Activated effector memory CD4-positive, alpha-beta T cell treated with Interleukin-2 at 50 U/mL for 16 hours (primary cell): Measurements from ENCODE around the gene LIPE.

ENCODE experiments used
- DNase-seq: peaks from one replicate; pipeline ENCODE4 v3.0.0-alpha.2; 2020

Gene LIPE

DNA sequence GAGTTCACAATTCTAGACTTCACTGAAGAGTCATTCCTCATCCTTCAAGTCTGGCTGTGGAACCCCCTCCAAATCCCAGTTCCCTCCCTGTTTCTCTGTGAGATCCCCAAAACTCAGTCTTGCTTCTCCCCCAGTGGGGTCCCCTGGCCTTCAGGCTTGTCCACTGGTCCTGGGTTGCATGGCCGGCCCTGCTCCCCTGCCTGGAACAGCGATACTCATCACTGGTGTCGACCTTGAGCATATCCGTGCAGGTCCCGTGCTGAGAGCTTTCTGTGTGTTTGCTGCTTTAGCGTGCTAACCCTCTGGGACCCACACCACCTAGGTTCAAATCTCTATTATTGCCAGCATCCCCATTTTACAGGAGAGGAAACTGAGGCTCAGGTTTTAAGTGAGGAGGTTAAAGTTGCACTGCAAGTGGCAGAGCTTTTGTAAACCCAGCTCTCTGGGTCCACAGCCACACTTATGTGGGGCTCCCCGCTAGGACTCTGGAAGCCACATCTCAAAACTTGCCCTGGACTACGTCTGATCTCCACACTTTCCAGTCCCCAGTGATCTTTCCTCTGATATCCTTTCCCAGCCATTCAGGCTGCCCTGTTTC lies 15.5 kb downstream of the LIPE start:
- no peak for DNase-seq

DNA sequence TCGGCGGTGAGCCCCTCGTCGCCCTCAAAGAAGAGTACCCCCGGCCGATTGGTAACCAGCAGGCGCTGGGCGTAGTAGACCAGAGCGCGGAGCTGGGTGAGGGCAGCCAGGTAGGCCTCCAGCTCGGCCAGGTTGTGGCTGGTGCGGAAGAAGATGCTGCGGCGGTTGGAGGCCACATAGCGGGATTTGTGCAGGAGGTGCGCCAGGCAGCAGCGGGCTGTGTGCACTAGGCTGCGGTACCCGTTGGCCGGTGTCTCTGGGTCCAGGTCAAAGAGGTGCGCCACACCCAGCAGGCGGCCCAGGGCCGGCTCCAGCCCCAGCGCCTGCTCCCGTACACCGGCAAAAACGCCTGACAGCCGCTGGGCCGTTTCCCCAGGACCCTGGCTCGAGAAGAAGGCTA lies 16.8 kb downstream of the LIPE start:
- DNase-seq, result no peak

DNA sequence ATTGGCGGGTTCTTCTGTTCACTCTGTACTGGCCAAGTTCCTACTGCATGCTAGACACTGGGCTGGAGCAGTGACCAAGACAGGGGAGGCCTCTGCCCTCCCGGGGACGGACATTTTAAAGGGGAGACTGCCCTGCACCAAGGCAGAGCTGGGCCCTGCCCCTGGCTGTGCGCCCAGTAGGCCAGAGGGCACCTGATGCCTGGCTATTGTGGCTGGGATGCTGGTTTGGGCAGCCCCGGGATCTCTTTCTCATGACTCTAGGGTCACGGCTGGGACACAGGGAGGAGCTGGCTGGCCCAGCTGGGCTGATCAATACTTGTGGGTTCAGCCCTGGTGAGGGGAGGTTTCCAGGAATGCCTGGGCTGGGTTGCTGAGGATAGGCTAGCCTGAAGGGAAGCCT lies 17.7 kb downstream of the LIPE start:
- DNase-seq, result no peak

DNA sequence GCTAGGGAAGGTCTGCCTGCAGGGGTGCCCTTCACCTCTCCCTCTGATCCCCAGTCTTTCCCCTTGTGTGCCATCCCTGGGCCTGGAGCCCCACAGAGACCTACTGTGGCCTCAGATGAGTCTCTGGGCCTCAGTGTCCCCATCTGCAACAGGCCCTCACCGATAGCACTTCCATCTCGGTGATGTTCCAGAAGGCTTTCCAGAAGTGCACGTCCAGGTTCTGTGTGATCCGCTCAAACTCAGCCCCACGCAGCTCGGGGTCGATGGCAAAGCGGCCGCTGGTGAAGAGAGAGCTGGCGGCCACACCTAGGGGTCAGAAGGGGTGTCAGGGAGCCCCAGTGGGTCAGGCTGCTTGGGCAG lies 19.4 kb downstream of the LIPE start:
- DNase-seq, result no peak

DNA sequence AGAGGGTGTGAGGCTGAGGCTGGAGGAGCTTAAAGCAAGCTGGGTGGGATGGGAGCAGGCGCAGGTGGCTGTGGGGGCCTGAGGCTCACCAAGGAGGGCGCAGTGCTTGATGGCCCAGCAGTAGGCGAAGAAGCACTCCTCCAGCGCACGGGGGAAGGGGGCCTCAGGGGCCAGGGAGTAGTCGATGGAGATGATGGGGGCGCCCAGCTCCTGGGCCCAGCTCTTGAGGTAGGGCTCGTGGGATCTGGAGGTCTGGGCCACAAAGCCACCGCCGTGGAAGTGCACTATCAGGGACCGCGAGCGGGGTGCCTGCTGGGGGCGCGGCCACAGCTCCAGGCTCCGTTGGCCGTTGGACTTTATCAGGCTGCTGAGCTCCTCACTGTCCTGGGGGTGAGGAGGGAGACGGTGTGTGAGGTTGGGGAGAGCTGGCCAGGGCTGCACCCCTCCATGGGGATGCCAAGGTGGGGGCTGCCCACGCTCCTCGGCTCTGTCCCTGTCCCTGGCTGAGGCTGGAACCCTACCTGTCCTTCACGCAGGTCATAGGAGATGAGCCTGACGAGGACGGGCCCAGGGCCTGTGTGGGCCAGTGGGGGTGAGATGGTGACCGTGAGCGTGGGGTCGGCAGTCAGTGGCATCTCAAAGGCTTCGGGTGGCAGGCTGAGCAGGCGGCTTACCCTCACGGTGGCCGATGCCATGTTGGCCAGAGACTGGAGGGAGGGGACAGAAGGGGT lies 19.9 kb downstream of the LIPE start:
- no peak for DNase-seq

DNA sequence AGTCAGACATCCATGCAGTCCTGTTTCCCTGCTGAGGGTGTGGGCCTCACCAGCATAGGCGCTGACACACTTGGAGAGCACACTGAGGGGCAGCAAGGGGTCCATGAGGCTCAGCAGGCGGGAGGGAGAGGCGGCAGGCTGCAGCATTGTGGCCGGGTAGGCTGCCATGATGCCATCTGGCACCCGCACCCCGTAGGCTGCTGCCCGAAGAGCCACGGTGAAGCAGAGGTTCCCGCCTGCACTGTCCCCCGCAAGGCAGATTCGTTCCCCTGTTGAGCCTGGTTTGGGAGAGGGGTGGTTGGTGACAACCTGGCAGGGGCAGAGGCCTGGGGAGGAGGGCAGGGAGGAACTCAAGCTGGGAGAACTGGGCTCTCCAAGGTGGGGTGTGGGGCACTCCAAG lies 21.1 kb downstream of the LIPE start:
- no peak for DNase-seq

DNA sequence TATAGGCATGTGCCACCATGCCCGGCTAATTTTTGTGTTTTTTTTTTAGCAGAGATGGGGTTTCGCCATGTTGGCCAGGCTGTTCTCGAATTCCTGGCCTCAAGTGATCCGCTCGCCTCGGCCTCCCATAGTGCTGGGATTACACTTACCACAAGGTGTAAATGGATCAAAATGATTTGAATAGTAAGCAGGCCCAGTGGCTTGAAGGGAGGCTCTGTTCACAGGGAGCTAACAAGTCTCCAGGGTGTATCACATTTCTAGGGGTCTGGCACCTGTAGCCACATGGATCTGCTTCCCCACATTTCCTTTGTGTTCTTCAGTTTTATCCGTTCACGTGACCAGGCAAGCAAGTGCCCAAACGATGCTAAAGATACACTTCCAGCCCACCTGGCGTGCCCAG lies 23.6 kb downstream of the LIPE start:
- no peak for DNase-seq

DNA sequence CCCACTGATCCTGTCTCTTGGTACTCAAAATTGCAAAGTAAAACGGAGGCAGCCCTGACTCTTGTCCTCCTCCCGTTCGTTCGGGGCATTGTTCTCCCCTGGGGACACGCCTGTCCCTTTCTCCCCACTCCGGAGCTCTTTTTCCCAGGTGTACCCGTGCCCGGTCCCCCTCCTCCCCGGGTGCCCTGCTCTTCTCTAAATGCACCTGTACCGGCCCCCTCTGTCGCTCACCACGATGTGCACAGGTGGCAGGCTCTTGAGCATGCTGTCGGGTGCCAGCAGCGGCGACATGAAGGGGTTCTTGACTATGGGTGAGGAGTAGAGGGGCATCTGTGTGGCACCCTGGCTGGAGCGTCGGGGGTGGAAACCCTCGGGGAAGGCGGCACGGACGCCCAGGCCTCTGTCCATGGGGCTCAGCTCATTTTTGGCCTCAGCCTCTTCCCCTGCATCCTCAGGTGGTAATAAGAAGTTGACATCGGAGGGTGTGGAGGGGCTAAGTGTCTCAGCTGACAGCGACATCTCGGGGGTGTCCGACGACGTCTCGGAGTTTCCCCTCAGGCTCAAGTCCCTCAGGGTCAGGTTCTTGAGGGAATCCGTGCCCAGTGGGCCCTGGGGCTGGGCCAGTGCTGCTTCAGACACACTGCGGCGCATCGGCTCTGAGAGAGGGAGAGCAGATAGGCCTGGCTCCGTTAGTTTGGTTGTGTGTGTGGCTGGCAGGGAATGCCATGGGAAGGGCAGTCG lies 24.6 kb downstream of the LIPE start:
- DNase-seq, result no peak

DNA sequence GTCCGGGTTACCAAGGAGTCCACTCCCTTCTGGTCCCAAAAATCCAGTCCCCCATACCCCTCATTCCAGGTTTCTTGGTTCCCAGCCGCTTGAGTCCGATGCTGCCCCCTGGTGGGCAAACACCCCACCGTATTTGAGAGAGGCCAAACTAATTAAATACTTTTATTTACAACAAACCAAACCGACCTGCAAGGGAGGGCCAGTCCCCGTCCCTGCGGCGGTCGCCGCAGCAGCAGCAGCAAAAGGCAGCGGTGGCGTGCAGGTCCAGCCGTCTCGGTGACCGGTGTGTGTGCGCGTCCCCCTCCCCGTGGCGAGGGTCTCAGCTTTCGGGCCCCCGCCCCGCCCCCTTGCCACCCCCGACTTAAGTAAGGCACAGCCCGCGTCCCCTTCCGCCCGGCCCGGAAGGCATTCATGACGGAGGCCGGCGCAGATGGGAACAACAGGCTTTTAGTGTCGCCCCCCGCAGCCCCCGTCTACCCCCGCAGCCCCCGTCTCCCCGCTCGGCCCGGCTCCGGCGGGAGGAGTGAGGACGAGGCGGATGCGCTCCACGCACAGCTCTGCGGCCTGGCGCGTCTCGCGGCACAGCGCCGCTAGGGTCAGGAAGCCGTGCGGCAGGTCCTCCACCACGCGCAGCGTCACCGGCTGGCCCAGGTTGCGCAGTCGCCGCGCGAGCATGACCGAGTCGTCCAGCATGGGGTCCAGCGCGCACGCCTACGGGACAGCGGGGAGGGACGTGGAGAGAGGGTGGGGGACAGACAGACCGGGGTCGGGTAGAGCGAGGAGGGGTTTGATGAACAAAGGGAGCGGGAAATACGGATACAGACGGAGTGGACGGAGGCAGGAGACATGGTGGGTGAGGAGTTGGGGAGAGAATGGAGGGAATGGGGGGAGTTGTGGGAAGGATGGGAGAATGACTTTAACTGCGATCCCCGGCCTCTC lies 25.6 kb downstream of the LIPE start:
- peak; percentile 63 for DNase-seq

DNA sequence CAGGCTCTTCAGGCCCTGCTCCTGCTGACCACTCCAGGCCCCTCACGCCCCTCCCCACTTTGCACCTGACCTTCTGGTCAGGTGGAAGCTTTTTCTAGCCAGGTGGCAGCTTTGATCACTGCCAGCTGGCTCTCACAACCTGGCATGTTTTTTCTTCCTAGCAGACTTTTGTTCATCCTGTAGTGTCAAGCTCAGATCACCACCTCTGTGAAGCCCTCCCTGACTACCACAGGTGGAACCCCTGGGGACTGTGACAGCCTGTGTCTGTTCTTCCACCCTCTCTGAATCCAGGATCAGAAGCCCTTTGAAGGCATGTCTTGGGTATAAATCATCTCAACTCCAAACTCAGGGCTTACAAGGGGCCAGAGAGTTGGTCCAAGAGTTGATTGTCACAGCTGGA lies 26.8 kb downstream of the LIPE start:
- no peak for DNase-seq

DNA sequence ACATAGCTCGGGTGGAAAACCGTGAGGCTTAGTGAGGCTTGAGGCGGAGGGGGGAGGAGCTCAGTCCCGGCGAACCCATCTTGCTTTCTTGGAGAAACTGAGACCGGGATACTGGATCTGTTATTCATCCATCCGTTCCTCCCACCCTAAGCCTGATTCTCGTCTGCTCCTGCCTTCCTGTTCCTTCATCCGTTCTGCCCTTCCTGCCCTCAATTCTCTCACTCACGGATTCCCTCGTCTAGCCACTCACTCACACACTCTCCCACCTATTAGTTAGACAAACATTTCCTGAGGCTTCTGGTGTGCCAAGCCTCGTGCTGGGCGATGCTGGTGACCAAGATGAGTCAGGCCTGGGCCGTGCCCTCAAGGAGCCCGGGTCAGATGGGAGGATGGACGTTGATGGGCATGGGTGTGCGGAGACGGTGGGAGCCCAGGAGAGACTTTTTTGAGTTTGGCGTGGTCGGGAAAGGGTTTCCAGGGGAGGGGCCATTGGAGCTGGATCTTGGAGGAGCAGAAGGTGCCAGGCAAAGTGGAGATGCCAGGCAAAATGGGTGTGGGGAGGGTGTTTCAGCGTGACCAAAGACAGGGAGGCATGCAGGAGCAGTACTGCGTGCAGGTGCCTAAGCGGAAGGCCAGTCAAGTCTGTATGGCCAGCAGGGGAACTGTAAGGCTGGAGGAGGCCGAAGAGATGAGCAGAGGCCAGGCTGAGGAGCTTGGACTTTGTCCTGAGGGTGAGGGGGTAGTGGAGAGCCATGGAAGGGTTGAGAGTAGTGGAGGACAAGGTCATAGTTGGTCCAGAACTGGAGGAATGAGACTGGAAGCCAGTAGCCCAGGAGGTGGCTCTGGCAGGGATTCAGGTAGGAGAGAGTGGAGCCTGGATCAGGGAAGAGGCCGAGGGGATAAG lies 29.7 kb downstream of the LIPE start:
- no peak for DNase-seq

DNA sequence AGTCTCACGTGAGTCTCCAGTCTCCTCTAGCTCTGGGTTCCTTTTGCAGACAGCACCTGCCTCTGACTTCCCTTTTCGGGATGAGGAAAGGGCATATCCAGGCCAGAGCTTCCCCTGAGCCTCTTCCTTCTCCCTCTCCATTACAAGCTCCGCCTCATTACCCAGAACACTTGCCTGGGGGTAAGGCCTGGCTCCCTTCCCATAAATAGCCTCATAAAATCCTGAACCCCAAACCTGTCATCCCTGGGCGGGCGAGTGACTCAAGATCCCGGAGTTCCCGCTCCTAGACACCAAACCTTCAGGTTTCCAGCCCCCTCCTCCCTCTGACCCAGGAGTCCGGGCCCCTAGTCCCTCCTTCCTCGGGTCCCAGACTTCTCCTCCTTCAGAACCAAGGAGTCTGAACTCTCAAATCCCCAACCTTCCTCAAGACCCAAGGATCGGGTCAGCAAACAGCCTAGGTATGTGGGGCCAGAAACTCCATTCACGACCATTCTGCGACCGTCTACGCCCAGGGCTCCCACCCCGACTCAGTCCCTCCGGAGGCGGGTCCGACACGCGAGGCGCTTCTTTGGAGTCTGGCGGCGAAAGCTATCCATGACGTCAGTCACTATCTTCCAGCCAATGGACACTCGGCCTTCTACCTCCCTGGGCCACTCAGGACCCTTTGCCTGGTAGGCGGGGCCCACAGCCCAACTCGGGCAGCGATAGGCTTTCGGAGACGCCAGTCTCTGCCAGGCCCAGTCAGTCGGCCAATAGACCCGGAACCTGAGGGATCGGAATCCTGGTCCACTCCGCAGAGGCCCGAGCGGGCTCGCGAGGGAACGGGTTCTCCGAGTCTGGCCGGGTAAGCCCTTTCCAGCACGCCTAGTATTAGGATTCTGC lies 30.6 kb downstream of the LIPE start:
- DNase-seq, result peak; percentile 92

DNA sequence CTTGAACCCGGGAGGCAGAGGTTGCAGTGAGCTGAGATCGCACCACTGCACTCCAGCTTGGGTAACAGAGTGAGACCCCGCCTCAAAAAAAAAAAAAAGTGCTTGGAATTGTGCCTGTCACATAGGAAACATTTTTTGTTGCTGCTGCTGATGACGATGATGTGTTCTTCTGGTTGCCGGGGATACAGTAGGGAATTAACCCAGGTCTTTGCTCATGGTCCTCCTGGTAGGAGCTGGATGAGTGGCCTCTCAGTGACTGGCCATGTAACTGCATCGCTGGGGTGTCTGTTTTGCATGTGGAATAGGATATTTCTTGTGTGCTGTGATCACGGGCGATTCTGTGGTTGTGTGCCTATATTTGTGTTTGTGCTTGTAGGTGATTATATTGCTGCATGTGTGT lies 32.4 kb downstream of the LIPE start:
- no peak for DNase-seq

DNA sequence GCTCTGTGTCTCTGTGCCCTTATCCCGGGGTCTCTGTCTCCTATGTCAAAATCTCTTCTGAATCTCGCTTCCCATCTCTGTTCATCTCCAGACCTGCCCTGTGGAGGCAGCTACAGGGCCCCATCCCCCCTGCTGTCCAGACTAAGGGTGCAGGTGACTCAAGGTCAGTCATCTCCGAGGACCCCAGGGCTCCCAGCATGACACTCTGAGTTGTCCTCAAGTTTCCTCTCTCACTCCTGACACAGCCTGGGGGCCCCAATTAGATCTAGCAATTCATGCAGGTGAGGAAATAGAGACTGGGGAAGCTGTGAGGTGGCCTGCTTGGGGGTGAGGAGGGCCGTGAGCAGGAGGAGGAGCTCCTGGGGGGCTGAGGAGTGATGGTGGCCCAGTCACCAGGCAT lies 35.0 kb downstream of the LIPE start:
- DNase-seq, result no peak

DNA sequence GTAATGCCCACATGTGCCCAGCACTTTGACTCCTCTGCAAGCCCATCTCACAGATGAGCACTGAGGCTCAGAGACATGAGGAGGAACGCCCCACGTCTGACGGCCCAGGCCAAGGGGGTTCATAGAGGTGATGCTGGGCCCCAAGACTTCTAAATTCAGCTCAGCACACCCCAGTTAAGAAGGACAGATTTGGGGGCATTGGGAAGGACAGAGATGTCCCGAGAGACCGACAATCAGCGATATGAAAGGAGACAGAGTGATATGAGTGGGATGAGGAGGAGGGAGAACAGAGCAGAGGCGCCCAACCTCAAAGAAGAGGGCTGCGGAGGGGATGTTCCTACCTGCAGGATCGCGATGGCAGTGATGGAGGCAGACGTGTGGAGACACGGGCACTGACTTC lies 37.3 kb downstream of the LIPE start, which contains the start of gene CNFN:
Gene CNFN, minus strand, starts transcription at position 399 of the 400 bp plus-strand sequence. CDS start 1,260 bp downstream, outside the sequence.
- no peak for DNase-seq

DNA sequence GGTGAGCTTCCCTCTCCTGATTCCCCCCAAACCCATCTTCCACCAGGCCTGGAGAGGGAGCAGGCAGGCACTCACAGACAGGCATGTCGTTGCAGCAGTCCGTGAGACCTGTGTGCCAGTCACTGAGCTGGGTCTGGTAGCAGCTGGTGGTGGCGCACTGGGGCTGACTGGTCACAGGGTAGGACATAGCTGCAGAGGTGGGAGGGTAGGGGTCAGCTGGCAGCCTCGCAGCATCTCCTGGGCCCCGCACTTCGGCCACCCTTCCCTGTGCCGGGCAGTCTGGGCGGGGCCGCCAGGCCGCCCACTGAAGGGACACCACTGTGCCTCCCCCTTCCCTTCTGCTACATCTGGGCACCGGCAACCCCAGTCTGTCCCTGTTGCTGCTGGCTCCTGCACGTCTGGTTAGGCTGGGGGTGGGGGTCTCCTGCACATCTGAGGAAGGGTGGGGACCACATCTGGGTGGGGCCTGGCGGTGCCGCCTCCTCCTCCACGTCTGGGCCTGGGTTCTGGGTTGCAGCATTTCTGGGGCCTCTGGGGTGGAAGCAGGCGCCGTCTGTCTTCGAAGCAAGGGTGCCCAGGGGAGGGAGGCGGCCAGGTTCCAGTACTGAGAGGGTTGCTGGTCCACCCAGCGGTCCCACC lies 38.2 kb downstream of the LIPE start:
- DNase-seq, result no peak

DNA sequence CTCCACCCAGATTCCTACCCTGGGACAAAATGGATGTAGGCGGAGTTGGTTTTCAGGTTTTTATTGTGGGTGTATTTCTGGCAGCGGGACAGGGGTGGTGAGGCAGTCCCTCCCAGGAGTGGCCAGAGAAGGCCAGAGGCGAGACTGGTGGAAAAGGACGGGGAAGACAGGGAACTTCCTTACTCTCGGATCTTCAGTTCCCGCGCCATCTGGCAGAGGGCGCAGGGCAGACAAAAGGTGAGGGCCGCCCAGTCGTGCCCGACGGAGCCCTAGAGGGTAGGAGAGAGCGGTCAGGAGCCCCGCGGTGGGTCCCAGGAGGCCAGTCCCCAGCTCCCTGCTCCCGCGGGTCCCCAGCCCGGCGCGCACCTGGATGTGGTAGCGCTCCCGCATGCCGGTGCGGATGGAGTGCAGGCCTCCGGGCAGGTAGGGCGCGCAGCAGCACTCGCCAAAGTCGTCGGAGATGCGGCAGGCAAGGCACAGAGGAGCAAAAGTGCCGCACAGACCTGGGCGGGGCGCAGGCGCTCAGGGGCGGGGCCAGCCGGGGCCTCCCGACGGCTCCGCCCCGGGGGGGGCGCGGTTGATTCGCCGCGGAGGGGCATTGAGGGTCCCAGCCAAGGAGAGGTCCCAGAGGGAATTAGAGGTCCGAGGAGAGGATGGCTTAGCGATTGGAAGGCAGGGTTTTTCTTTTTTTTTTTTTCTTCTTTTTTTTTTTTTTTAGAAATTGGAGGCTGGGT lies 40.0 kb downstream of the LIPE start:
- peak; percentile 54 for DNase-seq

DNA sequence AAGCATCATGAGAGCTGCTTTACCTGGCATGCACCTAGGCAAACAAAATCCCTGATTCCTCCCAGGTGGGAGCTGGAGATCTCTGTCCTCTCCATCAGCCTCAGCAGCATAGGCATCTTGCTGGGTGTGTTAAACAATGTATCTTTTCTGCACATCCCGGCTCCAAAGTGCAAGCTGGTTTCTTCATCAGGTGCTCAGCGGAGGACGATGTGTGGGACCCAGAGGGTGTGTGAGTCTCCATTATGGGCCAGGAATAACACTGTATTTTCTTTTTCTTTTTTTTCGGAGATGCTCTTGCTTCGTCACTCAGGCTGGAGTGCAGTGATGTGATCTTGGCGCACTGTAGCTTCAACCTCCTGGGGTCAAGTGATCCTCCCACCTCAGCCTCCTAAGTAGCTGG lies 47.0 kb downstream of the LIPE start:
- no peak for DNase-seq
